Ishikawa (cell line): Measurements from ENCODE around the gene MTIF3.

Experiments
- CEBPB ChIP-seq: IDR thresholded peaks from 2 replicates; pipeline ENCODE4 v1.6.1; 2012
- CREB1 ChIP-seq: IDR thresholded peaks from 2 replicates; pipeline ENCODE4 v1.6.1; 2012; ENCODE audit warnings: low read depth
- EGR1 ChIP-seq: IDR thresholded peaks from 2 replicates; pipeline ENCODE4 v1.6.1; 2012
- EP300 ChIP-seq: IDR thresholded peaks from 2 replicates; pipeline ENCODE4 v1.6.1; 2012; ENCODE audit warnings: borderline replicate concordance
- FOXM1 ChIP-seq: IDR thresholded peaks from 2 replicates; pipeline ENCODE4 v1.6.1; 2012; ENCODE audit warnings: low read depth, borderline replicate concordance
- MAX ChIP-seq: IDR thresholded peaks from 2 replicates; pipeline ENCODE4 v1.6.1; 2012
- NFIC ChIP-seq: IDR thresholded peaks from 2 replicates; pipeline ENCODE4 v1.6.1; 2012
- RAD21 ChIP-seq: IDR thresholded peaks from 2 replicates; pipeline ENCODE4 v1.6.1; 2012; ENCODE audit warnings: low read depth
- REST ChIP-seq: IDR thresholded peaks from 2 replicates; pipeline ENCODE4 v1.6.1; 2012; ENCODE audit warnings: low read depth, mild to moderate bottlenecking
- TAF1 ChIP-seq: IDR thresholded peaks from 2 replicates; pipeline ENCODE4 v1.6.1; 2012; ENCODE audit warnings: low read depth, mild to moderate bottlenecking
- TCF12 ChIP-seq: IDR thresholded peaks from 2 replicates; pipeline ENCODE4 v1.6.1; 2012; ENCODE audit warnings: low read depth
- TEAD4 ChIP-seq: IDR thresholded peaks from 2 replicates; pipeline ENCODE4 v1.6.1; 2012
- USF1 ChIP-seq: IDR thresholded peaks from 2 replicates; pipeline ENCODE4 v1.6.1; 2012
- YY1 ChIP-seq: IDR thresholded peaks from 2 replicates; pipeline ENCODE4 v1.6.1; 2012; ENCODE audit warnings: low read depth
- ZBTB7A ChIP-seq: IDR thresholded peaks from 2 replicates; pipeline ENCODE4 v1.6.1; 2012; ENCODE audit warnings: low read depth

Gene MTIF3

GRCh38 chr13:27483421-27483820 is 33.1 kb upstream of the MTIF3 start:
- TF ChIP-seq USF1 = no peak
- TF ChIP-seq EP300 = no peak
- no peak for TF ChIP-seq CREB1
- TF ChIP-seq EGR1 = no peak
- TF ChIP-seq TEAD4 = no peak
- TF ChIP-seq ZBTB7A = no peak
- no peak for TF ChIP-seq TAF1
- no peak for TF ChIP-seq RAD21
- no peak for TF ChIP-seq MAX
- no peak for TF ChIP-seq TCF12

- TF ChIP-seq MAX (no peak), USF1 (no peak), CREB1 (no peak), REST (no peak), TAF1 (no peak), EGR1 (no peak), TEAD4 (no peak), TCF12 (no peak), ZBTB7A (no peak), EP300 (no peak), FOXM1 (no peak), YY1 (no peak), NFIC (no peak), RAD21 (no peak)
Observed at GRCh38 chr13:27482983-27483382, 32.6 kb upstream of the MTIF3 start.

- no peak for TF ChIP-seq EGR1
- peak; percentile 54 for TF ChIP-seq RAD21
Observed at GRCh38 chr13:27481766-27482165, 31.4 kb upstream of the MTIF3 start.

GRCh38 chr13:27476943-27477703 is 26.8 kb upstream of the MTIF3 start:
- no peak for TF ChIP-seq NFIC
- TF ChIP-seq EGR1 = no peak
- TF ChIP-seq ZBTB7A = no peak
- TF ChIP-seq TEAD4 = no peak
- TF ChIP-seq FOXM1 = no peak
- TF ChIP-seq MAX = no peak
- no peak for TF ChIP-seq TAF1
- no peak for TF ChIP-seq CEBPB
- TF ChIP-seq EP300 = no peak
- no peak for TF ChIP-seq TCF12
- TF ChIP-seq RAD21 = no peak
- no peak for TF ChIP-seq CREB1
- TF ChIP-seq USF1 = no peak
- no peak for TF ChIP-seq REST
- no peak for TF ChIP-seq YY1

GRCh38 chr13:27474751-27475268 is 24.4 kb upstream of the MTIF3 start:
- no peak for TF ChIP-seq YY1
